Activated naive CD4-positive, alpha-beta T cell treated with anti-CD3 and anti-CD28 coated beads, Interleukin-2, amount 10 ng/mL, durations not matched to agents 7 days and 5 days (primary cell): ENCODE measurements around the gene MAP2K2.
"Not testable (repeated sequence)": the region's sequence is repeated elsewhere in the genome, so short reads cannot be mapped to it uniquely, and the experiment has no call there.

Experiments used
- CTCF ChIA-PET: fragments of 350-600 bp; sonication (Branson Sonifier 250); formaldehyde crosslinking; loops from one replicate; lab custom pipeline; 2021; ENCODE audit warnings: antibody characterized with exemption; lab: Charles Lee
- DNase-seq: peaks from one replicate; pipeline ENCODE4 v3.0.0-alpha.2; 2020
- H3K27ac Mint-ChIP-seq: one replicate; pipeline ENCODE4 v1.8.0; 2021; ENCODE audit warnings: mild to moderate bottlenecking, moderate library complexity, mixed read lengths
- H3K27me3 Mint-ChIP-seq: one replicate; pipeline ENCODE4 v1.8.0; 2021; ENCODE audit warnings: mild to moderate bottlenecking, mixed read lengths
- H3K36me3 Mint-ChIP-seq: one replicate; pipeline ENCODE4 v1.8.0; 2021; ENCODE audit warnings: mixed read lengths
- H3K4me1 Mint-ChIP-seq: one replicate; pipeline ENCODE4 v1.8.0; 2021; ENCODE audit warnings: mixed read lengths
- H3K4me3 Mint-ChIP-seq: one replicate; pipeline ENCODE4 v1.8.0; 2021; ENCODE audit warnings: mild to moderate bottlenecking, moderate library complexity, mixed read lengths
- H3K9me3 Mint-ChIP-seq: one replicate; pipeline ENCODE4 v1.8.0; 2021; ENCODE audit warnings: mixed read lengths

Gene MAP2K2

DNA sequence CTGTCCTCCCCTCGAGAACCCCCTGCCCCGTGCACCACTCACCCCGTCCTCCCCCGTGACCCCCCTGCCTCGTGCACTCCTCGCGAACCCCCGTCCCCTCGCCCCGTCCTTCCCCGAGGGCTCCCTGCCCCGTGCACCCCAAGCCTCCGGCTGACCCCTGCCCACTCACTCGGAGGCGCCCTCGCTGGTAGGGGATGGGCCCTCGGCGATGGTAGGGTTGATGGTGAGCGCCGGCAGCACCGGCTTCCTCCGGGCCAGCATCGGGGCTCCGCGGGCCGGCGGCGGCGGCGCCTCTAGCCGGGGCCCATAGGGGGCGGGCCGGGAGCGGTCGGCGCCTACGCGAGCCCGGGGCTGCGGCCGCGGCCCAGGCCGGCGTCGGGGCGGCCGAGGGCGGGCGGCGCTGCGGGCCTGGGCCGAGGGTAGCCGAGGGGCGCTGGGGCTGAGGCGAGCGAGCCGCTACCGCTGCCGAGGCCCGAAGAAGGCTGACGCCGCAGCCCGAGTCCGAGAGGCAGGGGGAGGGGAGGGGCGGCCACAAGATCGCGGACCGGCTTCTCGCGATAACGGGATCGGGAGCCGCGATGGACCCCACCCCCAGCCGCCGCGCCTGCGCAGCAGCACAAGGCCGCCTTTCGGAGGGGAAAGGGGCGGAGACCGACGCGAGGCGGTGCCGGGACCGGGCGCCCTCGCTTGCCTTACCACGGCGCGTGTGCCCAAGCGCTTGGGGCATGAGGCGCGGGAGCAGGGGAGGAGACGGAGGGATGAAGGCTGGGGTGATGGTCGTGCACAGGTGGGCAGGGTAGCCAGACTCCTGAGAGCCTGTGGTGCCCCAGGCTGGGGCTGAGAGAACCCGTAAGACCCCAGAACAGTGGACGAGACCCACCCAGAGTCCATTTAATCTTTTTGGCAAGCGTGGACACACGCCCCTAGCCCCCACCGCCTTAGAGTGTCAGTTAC lies at the start of gene MAP2K2:
MAP2K2 (minus strand) TSS at position 508 of the 954 bp plus-strand sequence; CDS start at position 261, 247 bp downstream.
- Mint-ChIP-seq H3K4me1 (peaks cover 28% of the 10 kb centered on the region), H3K4me3 (peak within 1 kb of the TSS; percentile 93), H3K27ac (peak within 1 kb of the TSS; percentile 90), H3K9me3 (no peaks in the 10 kb centered on the region), H3K27me3 (no peaks in the 10 kb centered on the region), H3K36me3 (peaks cover 5% of the 10 kb centered on the region)
- DNase-seq: peak; percentile 96
- CTCF ChIA-PET: no interaction called here

DNA sequence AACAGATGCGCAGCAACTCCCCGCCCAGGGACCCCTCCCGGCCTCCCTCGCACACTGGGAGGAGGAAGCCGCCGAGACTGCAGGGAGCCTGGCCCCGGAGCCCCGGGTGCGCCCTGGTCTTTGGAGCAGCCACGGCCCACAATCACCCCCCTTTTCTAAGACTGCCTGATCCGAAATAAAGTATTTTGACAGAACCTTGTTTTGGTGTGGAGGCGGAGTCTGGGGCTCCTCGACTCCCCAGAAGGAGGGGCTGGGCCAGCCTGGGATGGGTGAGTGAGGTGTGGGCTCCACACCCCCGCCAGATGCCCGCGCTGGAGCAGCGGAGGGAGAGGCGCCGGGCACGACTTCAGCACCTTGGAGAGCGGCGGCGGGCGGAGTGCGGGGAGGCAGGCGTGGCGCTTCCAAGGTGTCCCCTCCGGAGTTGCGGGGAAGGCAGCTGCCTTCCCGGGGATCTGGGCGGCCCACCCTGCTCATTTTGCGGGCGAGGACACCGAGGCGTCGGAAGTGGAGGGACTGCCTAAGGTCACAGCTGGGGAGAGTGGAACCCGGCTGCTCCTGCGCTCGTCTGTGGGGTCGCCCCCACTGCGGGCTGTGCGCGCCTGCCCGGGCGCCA lies 49.0 kb upstream of the MAP2K2 start:
- peaks cover 3% of the 10 kb centered on the region for H3K4me1 Mint-ChIP-seq
- H3K27me3 Mint-ChIP-seq: peaks cover 34% of the 10 kb centered on the region
- no peak overlapping the region for H3K4me3 Mint-ChIP-seq
- peak; percentile 86 for DNase-seq
- H3K9me3 Mint-ChIP-seq: no peaks in the 10 kb centered on the region
- H3K27ac Mint-ChIP-seq: no peak overlapping the region
- peaks cover 2% of the 10 kb centered on the region for H3K36me3 Mint-ChIP-seq
- CTCF ChIA-PET: no interaction called here

DNA sequence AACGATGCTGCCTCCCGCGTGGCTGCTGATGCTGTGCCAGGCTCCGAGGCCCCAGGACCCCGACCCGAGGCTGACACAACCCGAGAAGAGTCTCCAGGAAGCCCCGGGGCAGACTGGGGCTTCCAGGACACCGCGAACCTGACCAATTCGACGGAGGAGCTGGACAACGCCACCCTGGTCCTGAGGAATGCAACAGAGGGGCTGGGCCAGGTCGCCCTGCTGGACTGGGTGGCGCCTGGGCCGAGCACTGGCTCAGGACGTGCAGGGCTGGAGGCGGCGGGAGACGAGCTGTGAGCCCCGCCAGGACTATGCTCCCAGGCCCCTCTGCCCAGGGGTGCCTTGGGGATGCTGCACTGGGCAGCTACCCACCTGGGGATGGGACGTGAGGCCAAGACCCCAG lies 47.8 kb upstream of the MAP2K2 start:
- Mint-ChIP-seq H3K4me1 (peaks cover 3% of the 10 kb centered on the region), H3K36me3 (peaks cover 2% of the 10 kb centered on the region), H3K9me3 (no peaks in the 10 kb centered on the region), H3K4me3 (no peak overlapping the region), H3K27me3 (peaks cover 44% of the 10 kb centered on the region), H3K27ac (no peak overlapping the region)
- DNase-seq: no peak
- CTCF ChIA-PET: no interaction called here

GRCh38 chr19:4164262-4164661 lies 40.3 kb upstream of the MAP2K2 start:
- CTCF ChIA-PET: interaction anchor here (2.3 kb wide), 1 partner anchor 25 kb away, joined by 6 read pairs; no protein-coding TSS in a partner anchor

DNA sequence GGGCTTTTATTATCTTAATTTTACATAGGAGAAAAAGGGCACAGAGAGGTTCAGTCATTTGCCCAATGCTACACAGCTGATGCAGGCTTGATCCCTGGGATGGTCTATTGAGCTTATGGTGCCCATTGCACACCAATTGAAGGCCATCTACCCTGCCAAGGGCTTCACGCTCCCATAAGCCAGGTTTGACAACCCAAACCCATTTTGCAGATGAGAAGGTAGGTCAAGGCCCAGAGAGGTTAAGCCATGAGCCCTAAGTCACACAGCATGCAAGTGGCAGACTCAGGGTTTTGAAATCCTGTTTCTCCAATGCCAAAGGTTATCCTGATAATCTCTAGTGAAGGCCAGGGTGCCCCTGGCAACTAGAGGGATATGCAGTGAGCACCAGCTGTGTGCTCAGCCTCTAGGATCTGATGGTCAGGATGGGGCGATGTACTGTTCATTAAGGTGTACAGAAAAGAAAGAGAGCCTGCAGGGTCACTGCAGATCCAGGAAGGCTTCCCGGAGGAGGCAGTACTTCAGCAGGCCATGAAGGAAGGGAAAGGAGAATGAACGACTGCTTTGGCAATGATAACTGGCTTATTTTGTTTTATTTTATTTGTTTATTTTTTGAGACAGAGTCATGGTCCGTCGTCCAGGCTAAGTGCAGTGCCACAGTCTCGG lies 37.6 kb upstream of the MAP2K2 start:
- no peak for DNase-seq
- Mint-ChIP-seq H3K4me3 (no peak overlapping the region), H3K9me3 (no peaks in the 10 kb centered on the region), H3K4me1 (no peaks in the 10 kb centered on the region), H3K36me3 (no peaks in the 10 kb centered on the region), H3K27ac (no peak overlapping the region), H3K27me3 (peaks cover 42% of the 10 kb centered on the region)
- CTCF ChIA-PET: interaction anchor here (0.5 kb wide), 1 partner anchor 25 kb away, joined by 3 read pairs; no protein-coding TSS in a partner anchor

More at GRCh38 chr19:4164262-4164661, 40.3 kb upstream of the MAP2K2 start:
- Mint-ChIP-seq H3K27me3 (peaks cover 48% of the 10 kb centered on the region), H3K27ac (no peak overlapping the region), H3K4me3 (no peak overlapping the region), H3K4me1 (no peaks in the 10 kb centered on the region), H3K36me3 (no peaks in the 10 kb centered on the region), H3K9me3 (no peaks in the 10 kb centered on the region)
- no peak for DNase-seq

DNA sequence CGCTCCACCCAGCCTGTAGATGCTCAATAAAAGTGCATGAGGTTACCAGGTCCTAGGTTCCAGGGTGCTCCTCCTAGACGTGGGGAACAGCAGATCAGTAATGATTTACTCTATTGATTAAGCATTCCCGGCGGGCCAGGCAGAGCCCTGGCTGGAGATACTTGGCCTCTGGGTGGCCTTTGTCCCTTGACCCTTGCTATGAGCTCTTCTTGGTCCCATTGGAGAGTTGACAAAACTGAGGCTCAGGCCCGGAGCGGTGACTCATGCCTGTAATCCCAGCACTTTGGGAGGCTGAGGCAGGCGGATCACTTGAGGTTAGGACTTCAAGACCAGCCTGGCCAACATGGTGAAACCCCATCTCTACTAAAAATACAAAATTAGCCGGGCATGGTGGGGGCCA lies 34.0 kb upstream of the MAP2K2 start:
- CTCF ChIA-PET, H3K4me1 Mint-ChIP-seq, DNase-seq, H3K9me3 Mint-ChIP-seq, H3K4me3 Mint-ChIP-seq, H3K36me3 Mint-ChIP-seq, H3K27ac Mint-ChIP-seq: not testable (repeated sequence)
- H3K27me3 Mint-ChIP-seq: peaks cover 45% of the 10 kb centered on the region

GRCh38 chr19:4157164-4157563 lies 33.2 kb upstream of the MAP2K2 start:
- no peaks in the 10 kb centered on the region for H3K9me3 Mint-ChIP-seq
- CTCF ChIA-PET: no interaction called here
- peaks cover 11% of the 10 kb centered on the region for H3K4me1 Mint-ChIP-seq
- DNase-seq: no peak
- H3K36me3 Mint-ChIP-seq: no peaks in the 10 kb centered on the region
- H3K4me3 Mint-ChIP-seq: no peak overlapping the region
- H3K27me3 Mint-ChIP-seq: peaks cover 52% of the 10 kb centered on the region
- no peak overlapping the region for H3K27ac Mint-ChIP-seq

DNA sequence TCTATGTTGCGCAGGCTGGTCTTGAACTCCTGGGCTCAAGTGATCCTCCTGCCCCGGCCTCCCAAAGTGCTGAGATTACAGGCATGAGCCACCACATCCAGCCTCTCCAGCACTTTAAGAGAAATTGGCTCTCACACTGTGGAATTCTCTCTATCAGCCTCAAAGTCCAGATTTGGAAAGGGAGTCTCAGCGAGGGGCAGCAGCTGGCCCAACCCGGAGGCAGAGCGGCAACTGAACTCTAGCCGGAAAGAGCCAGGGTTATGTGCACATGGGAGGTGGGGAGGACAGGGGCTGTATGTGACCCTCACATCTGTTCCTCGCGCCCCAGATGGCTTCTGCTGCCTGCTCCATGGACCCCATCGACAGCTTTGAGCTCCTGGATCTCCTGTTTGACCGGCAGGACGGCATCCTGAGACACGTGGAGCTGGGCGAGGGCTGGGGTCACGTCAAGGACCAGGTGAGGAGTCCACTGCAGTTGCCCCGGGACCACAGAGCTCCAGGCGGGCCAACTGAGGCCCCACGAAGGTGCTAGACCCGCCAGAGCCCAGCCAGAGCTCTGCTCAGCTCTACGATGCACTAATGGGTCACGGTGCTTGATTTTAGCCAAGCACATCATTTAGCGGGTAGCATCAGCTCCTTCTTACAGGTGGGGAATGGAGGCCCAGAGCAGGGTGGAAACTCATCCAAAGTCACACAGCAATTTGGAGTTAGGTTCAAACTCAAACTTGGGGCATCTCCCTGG lies 30.8 kb upstream of the MAP2K2 start:
- CTCF ChIA-PET: no interaction called here
- Mint-ChIP-seq H3K36me3 (no peaks in the 10 kb centered on the region), H3K4me3 (no peak overlapping the region), H3K9me3 (no peaks in the 10 kb centered on the region), H3K27ac (no peak overlapping the region), H3K4me1 (peaks cover 11% of the 10 kb centered on the region), H3K27me3 (peaks cover 63% of the 10 kb centered on the region)
- no peak for DNase-seq

GRCh38 chr19:4152241-4152998 lies 28.5 kb upstream of the MAP2K2 start:
- Mint-ChIP-seq H3K27me3 (peaks cover 59% of the 10 kb centered on the region), H3K4me1 (peaks cover 11% of the 10 kb centered on the region), H3K36me3 (no peaks in the 10 kb centered on the region), H3K27ac (no peak overlapping the region), H3K9me3 (no peaks in the 10 kb centered on the region), H3K4me3 (no peak overlapping the region)
- CTCF ChIA-PET: no interaction called here
- DNase-seq: no peak

GRCh38 chr19:4151623-4152022 lies 27.7 kb upstream of the MAP2K2 start:
- peaks cover 11% of the 10 kb centered on the region for H3K4me1 Mint-ChIP-seq
- H3K36me3 Mint-ChIP-seq: no peaks in the 10 kb centered on the region
- no peaks in the 10 kb centered on the region for H3K9me3 Mint-ChIP-seq
- CTCF ChIA-PET: interaction anchor here (1.0 kb wide), 1 partner anchor 12 kb away, joined by 3 read pairs; no protein-coding TSS in a partner anchor
- H3K27me3 Mint-ChIP-seq: peaks cover 55% of the 10 kb centered on the region
- no peak overlapping the region for H3K4me3 Mint-ChIP-seq
- DNase-seq: no peak
- H3K27ac Mint-ChIP-seq: no peak overlapping the region

GRCh38 chr19:4149518-4150288 lies 25.8 kb upstream of the MAP2K2 start:
- Mint-ChIP-seq H3K36me3 (no peaks in the 10 kb centered on the region), H3K4me3 (no peak overlapping the region), H3K27ac (no peak overlapping the region), H3K27me3 (peaks cover 55% of the 10 kb centered on the region), H3K9me3 (no peaks in the 10 kb centered on the region), H3K4me1 (peaks cover 11% of the 10 kb centered on the region)
- CTCF ChIA-PET: interaction anchor here (2.9 kb wide), 1 partner anchor 10 kb away, joined by 9 read pairs; no protein-coding TSS in a partner anchor
- no peak for DNase-seq

DNA sequence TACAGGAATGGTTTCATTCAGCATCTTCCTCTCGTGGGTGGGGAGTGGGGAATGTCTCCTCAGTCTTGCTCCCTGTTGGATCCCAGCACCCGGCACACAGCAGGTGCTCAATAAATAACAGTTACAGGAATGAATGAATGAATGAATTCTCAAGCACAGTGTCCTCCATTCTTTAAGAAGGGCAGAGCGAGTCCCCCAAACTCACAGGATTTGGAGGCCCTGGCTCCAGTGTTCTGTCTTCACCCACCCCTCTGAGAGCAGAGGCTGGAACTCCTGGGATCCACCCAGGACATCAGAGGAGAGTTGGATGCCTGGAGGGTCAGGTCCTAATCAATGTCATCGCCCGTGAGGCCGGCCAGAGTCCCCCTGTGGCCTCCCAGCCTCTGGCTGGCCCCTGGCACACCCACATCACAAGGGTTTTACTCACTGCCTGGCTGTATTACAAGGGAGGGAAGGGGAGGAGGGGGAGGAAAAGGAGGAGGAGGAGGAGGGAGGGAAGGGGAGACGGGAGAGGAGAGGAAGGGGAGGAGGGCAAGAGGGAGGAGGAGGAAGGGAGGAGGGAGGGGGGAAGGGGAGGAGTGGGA lies 20.8 kb upstream of the MAP2K2 start:
- Mint-ChIP-seq H3K9me3 (no peaks in the 10 kb centered on the region), H3K27me3 (peaks cover 43% of the 10 kb centered on the region), H3K4me1 (peaks cover 9% of the 10 kb centered on the region), H3K4me3 (no peak overlapping the region), H3K27ac (no peak overlapping the region), H3K36me3 (no peaks in the 10 kb centered on the region)
- CTCF ChIA-PET: interaction anchor here (0.6 kb wide), 1 partner anchor 151 kb away, joined by 3 read pairs; no protein-coding TSS in a partner anchor
- DNase-seq: no peak
